ENCODE measurements around the gene TOB1.

DNA sequence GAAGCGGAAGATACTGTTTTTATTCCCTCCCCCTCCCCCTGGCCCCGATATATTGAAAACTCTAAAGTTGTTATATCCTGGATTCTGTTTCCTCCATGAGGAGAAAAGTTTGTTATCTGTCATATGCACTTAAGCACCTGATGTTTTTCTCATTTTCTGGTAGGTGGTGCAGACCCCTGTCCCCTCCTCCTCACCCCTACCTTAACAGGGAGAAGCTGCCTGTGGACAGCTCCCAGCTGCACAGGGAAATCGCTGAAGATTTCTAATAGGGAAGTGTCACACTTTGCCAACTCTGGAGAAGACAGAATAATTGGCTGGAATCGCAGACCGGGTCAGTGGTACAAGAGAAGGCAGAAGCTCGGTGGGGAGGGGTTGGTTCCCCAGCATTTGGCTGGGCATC lies 45.3 kb upstream of the TOB1 start:
- no peak for TF ChIP-seq POLR2A (IDR thresholded peaks at IDR 0.05)
- TF ChIP-seq, protein P1, sequence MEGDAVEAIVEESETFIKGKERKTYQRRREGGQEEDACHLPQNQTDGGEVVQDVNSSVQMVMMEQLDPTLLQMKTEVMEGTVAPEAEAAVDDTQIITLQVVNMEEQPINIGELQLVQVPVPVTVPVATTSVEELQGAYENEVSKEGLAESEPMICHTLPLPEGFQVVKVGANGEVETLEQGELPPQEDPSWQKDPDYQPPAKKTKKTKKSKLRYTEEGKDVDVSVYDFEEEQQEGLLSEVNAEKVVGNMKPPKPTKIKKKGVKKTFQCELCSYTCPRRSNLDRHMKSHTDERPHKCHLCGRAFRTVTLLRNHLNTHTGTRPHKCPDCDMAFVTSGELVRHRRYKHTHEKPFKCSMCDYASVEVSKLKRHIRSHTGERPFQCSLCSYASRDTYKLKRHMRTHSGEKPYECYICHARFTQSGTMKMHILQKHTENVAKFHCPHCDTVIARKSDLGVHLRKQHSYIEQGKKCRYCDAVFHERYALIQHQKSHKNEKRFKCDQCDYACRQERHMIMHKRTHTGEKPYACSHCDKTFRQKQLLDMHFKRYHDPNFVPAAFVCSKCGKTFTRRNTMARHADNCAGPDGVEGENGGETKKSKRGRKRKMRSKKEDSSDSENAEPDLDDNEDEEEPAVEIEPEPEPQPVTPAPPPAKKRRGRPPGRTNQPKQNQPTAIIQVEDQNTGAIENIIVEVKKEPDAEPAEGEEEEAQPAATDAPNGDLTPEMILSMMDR (IDR thresholded peaks at IDR 0.05) = no peak
